Measurements from ENCODE around the gene SKIC8. TPM values are rescaled to one million over a fixed set of nuclear protein-coding genes. Genes with fewer than 3 reads are reported as not detected.
A peak's percentile ranks its signal among the peaks of the same experiment; 100 is the strongest.

The SKIC8 gene
- total RNA-seq, 1 experiment from 2014 or later, result 90.7 TPM

GRCh38 chr15:78242128-78242527 is 57.3 kb downstream of the SKIC8 start:
- in situ Hi-C loops (cut with HindIII; ENCODE audit: low pct_unique_long_range_greater_than_20kb, low sequenced_read_pairs), result no loop called here

GRCh38 chr15:78241017-78241416 is 58.4 kb downstream of the SKIC8 start:
- DNase-seq (ENCODE audit: low read depth), result peak; percentile 53
- in situ Hi-C loops (cut with HindIII; ENCODE audit: low pct_unique_long_range_greater_than_20kb, low sequenced_read_pairs), result no loop called here

More at GRCh38 chr15:78242128-78242527, 57.3 kb downstream of the SKIC8 start:
- no peak for DNase-seq (ENCODE audit: low read depth)

- in situ Hi-C loops (cut with HindIII; ENCODE audit: low pct_unique_long_range_greater_than_20kb, low sequenced_read_pairs), result no loop called here
- DNase-seq (ENCODE audit: low read depth), result no peak
Measured at GRCh38 chr15:78239811-78240210, 59.6 kb downstream of the SKIC8 start.

- in situ Hi-C loops (cut with HindIII; ENCODE audit: low pct_unique_long_range_greater_than_20kb, low sequenced_read_pairs), result no loop called here
- no peak for DNase-seq (ENCODE audit: low read depth)
Measured at GRCh38 chr15:78237146-78237545, 62.3 kb downstream of the SKIC8 start.

- in situ Hi-C loops (cut with HindIII; ENCODE audit: low pct_unique_long_range_greater_than_20kb, low sequenced_read_pairs), result no loop called here
- DNase-seq (ENCODE audit: low read depth), result no peak
Measured at GRCh38 chr15:78236491-78236890, 62.9 kb downstream of the SKIC8 start.

GRCh38 chr15:78234515-78235040 is 64.8 kb downstream of the SKIC8 start, which contains the start of gene ACSBG1:
Gene ACSBG1 (minus strand): TSS chr15:78234565. CDS start chr15:78234501, 64 bp downstream.
- in situ Hi-C loops (cut with HindIII; ENCODE audit: low pct_unique_long_range_greater_than_20kb, low sequenced_read_pairs), result no loop called here
- no peak for DNase-seq (ENCODE audit: low read depth)

- no peak for DNase-seq (ENCODE audit: low read depth)
- in situ Hi-C loops (cut with HindIII; ENCODE audit: low pct_unique_long_range_greater_than_20kb, low sequenced_read_pairs), result no loop called here
Measured at GRCh38 chr15:78233496-78233895, 65.9 kb downstream of the SKIC8 start.

Other genes starting within 250 kb of the SKIC8 start
- 5.2 and 83.5 TPM in 2 replicates for gene TBC1D2B, start 221.9 kb downstream of the SKIC8 start, total RNA-seq (2014; rRNA removed; shearing (Covaris generic); ENCODE audit: low replicate concordance)
- gene SH2D7, start 207.0 kb downstream of the SKIC8 start, total RNA-seq (2014; rRNA removed; shearing (Covaris generic); ENCODE audit: low replicate concordance), result not detected in 2 replicates
- gene CIB2, start 168.2 kb downstream of the SKIC8 start, total RNA-seq (2014; rRNA removed; shearing (Covaris generic); ENCODE audit: low replicate concordance), result 0.30 and 2.6 TPM in 2 replicates
- 19.6 and 43.8 TPM in 2 replicates for gene IDH3A, start 150.2 kb downstream of the SKIC8 start, total RNA-seq (2014; rRNA removed; shearing (Covaris generic); ENCODE audit: low replicate concordance)
- gene ACSBG1, start 65.0 kb downstream of the SKIC8 start, total RNA-seq (2014; rRNA removed; shearing (Covaris generic); ENCODE audit: low replicate concordance), result not detected in 2 replicates
- not detected in 2 replicates for gene DNAJA4, start 35.0 kb downstream of the SKIC8 start, total RNA-seq (2014; rRNA removed; shearing (Covaris generic); ENCODE audit: low replicate concordance)
- gene CRABP1, start 40.7 kb upstream of the SKIC8 start, total RNA-seq (2014; rRNA removed; shearing (Covaris generic); ENCODE audit: low replicate concordance), result not detected in 2 replicates
- gene IREB2, start 138.6 kb upstream of the SKIC8 start, total RNA-seq (2014; rRNA removed; shearing (Covaris generic); ENCODE audit: low replicate concordance), result 8.1 and 10.9 TPM in 2 replicates
- 0.84 and 7.6 TPM in 2 replicates for gene HYKK, start 208.0 kb upstream of the SKIC8 start, total RNA-seq (2014; rRNA removed; shearing (Covaris generic); ENCODE audit: low replicate concordance)
- gene PSMA4, start 240.8 kb upstream of the SKIC8 start, total RNA-seq (2014; rRNA removed; shearing (Covaris generic); ENCODE audit: low replicate concordance), result 336 and 343 TPM in 2 replicates